ENCODE results near the gene TMBIM1.

- TF ChIP-seq CTCF (IDR thresholded peaks at IDR 0.05): peak; percentile 41 to 77 (median 61)
- TF ChIP-seq POLR2A (IDR thresholded peaks at IDR 0.05): no peak
Measured at GRCh38 chr2:218257390-218257981, 34.8 kb downstream of the TMBIM1 start.
